B cell (primary cell): ENCODE data around the gene GPATCH8. TPM values are rescaled to one million over a fixed set of nuclear protein-coding genes. Genes with fewer than 3 reads are reported as not detected.

Experiments
- ATAC-seq: fragments of 200-7000 bp; cut with Tn5 transposase; one replicate; pipeline ENCODE4 v1.10.0; 2021; ENCODE audit warnings: low read depth, mild to moderate bottlenecking, moderate number of reproducible peaks, moderate library complexity
- CTCF ChIA-PET: fragments of 350-600 bp; sonication (Branson Sonifier 250); formaldehyde crosslinking; loops from one replicate; lab custom pipeline; 2021; ENCODE audit warnings: antibody characterized with exemption, inconsistent platforms; lab: Charles Lee
- POLR2A ChIA-PET: fragments of 350-600 bp; sonication (Branson Sonifier 250); formaldehyde crosslinking; loops from one replicate; lab custom pipeline; 2021; ENCODE audit warnings: antibody characterized with exemption; lab: Charles Lee
- DNase-seq: peaks from one replicate; pipeline ENCODE4 v3.0.0; 2013
- H2AFZ ChIP-seq: 2 replicates; pipeline ENCODE4 v1.6.1; 2012; ENCODE audit warnings: mild to moderate bottlenecking, low read depth, low read length; ENCODE audit not compliant: insufficient read depth, poor library complexity, severe bottlenecking
- H3K27ac ChIP-seq, 2 donors: 1 replicate in 1 of 2; 2 replicates in 1 of 2; pipeline ENCODE4 v1.5.1; 2012 to 2013; ENCODE audit warnings: low read length in 2 of 2, mild to moderate bottlenecking in 2 of 2, moderate library complexity in 1 of 2
- H3K27me3 ChIP-seq, 4 experiments: fragments of 200-600 bp in 1 of 4; sonication (generic) in 1 of 4; replicated peaks in 1 of 4; 1 replicate in 2 of 4; 2 replicates in 2 of 4; pipeline versions ENCODE4 v1.6.1 to v1.7.0; 2013 to 2016; ENCODE audit warnings: low read length in 3 of 4, mild to moderate bottlenecking in 2 of 4, mixed read lengths in 1 of 4, moderate library complexity in 1 of 4; ENCODE audit not compliant: insufficient read depth in 4 of 4, control insufficient read depth in 3 of 4; ENCODE audit errors: control extremely low read depth in 1 of 4
- H3K36me3 ChIP-seq, 2 experiments: replicated peaks in 1 of 2; 1 replicate in 1 of 2; 2 replicates in 1 of 2; pipeline versions ENCODE4 v1.6.1 to v1.7.1; 2013; ENCODE audit warnings: low read length in 1 of 2; ENCODE audit not compliant: insufficient read depth in 2 of 2, control insufficient read depth in 1 of 2; ENCODE audit errors: control extremely low read depth in 1 of 2, extremely low read depth in 1 of 2
- H3K4me1 ChIP-seq, 2 donors: fragments of 200-600 bp in 1 of 2; sonication (generic) in 1 of 2; 1 replicate in 1 of 2; 2 replicates in 1 of 2; pipeline versions ENCODE4 v1.5.1 to v1.6.1; 2013 to 2017; ENCODE audit warnings: low read length in 2 of 2; ENCODE audit not compliant: control insufficient read depth in 2 of 2, insufficient read depth in 2 of 2
- H3K4me2 ChIP-seq: replicated peaks from 2 replicates; pipeline ENCODE3; 2012; ENCODE audit warnings: mild to moderate bottlenecking, low read depth, low read length; ENCODE audit not compliant: poor library complexity, severe bottlenecking
- H3K4me3 ChIP-seq, 5 experiments: fragments of 200-600 bp in 1 of 5; sonication (generic) in 1 of 5; 1 replicate in 3 of 5; 2 replicates in 2 of 5; pipeline versions ENCODE4 v1.5.1 to v1.7.0; 2011 to 2016; ENCODE audit warnings: low read length in 4 of 5, mild to moderate bottlenecking in 4 of 5, low read depth in 2 of 5, control low read depth in 1 of 5, moderate library complexity in 1 of 5; ENCODE audit not compliant: insufficient read depth in 1 of 5; ENCODE audit errors: control extremely low read depth in 1 of 5, extremely low read depth in 1 of 5
- H3K79me2 ChIP-seq: fragments of 200-600 bp; sonication (generic); one replicate; pipeline ENCODE4 v1.6.0; 2016; ENCODE audit warnings: low read length; ENCODE audit not compliant: control insufficient read depth, insufficient read depth
- H3K9ac ChIP-seq: fragments of 200-600 bp; sonication (generic); 2 replicates; pipeline ENCODE4 v1.6.1; 2017; ENCODE audit warnings: mild to moderate bottlenecking, low read length, moderate library complexity
- H3K9me3 ChIP-seq, 3 donors: one replicate each; pipeline versions ENCODE4 v1.6.1 to v1.7.1; 2013; ENCODE audit warnings: low read length in 2 of 3; ENCODE audit not compliant: control insufficient read depth in 2 of 3, insufficient read depth in 1 of 3; ENCODE audit errors: control extremely low read depth in 1 of 3
- H4K20me1 ChIP-seq: 2 replicates; pipeline ENCODE4 v1.6.0; 2012; ENCODE audit warnings: mild to moderate bottlenecking, low read length; ENCODE audit not compliant: insufficient read depth, control insufficient read depth, poor library complexity, severe bottlenecking
- H3K27ac Mint-ChIP-seq: one replicate; pipeline ENCODE4 v1.8.0; 2021; ENCODE audit warnings: mixed read lengths
- H3K27me3 Mint-ChIP-seq: one replicate; pipeline ENCODE4 v1.8.0; 2021; ENCODE audit warnings: mixed read lengths
- H3K4me1 Mint-ChIP-seq: one replicate; pipeline ENCODE4 v1.8.0; 2021; ENCODE audit warnings: mixed read lengths
- H3K4me3 Mint-ChIP-seq: one replicate; pipeline ENCODE4 v1.8.0; 2021; ENCODE audit warnings: mixed read lengths
- H3K9me3 Mint-ChIP-seq: one replicate; pipeline ENCODE4 v1.8.0; 2022; ENCODE audit warnings: mixed read lengths; ENCODE audit not compliant: insufficient read depth
- CTCF ChIP-seq: fragments of 200-600 bp; IDR thresholded peaks from one replicate; pipeline ENCODE4 v1.8.0; 2022; ENCODE audit warnings: antibody characterized with exemption, mild to moderate bottlenecking
- EZH2 ChIP-seq: IDR thresholded peaks from 2 replicates; pipeline ENCODE4 v1.6.1; 2012; ENCODE audit warnings: borderline replicate concordance, low read depth, mild to moderate bottlenecking, moderate library complexity, low read length; ENCODE audit not compliant: insufficient read depth, poor library complexity, severe bottlenecking
- WGBS: methylation state at CpG from one replicate; pipeline ENCODE4 v1.1.5; 2013; ENCODE audit warnings: missing lambda C conversion rate; ENCODE audit not compliant: insufficient coverage; 5-methylcytosine and 5-hydroxymethylcytosine counted together
- intact Hi-C: fragments of 100-400 bp; cut with micrococcal nuclease; formaldehyde crosslinking; loops from one replicate; pipeline ENCODE4 v1.10.0; 2022
- polyA plus RNA-seq: library from polyadenylated mRNA; depleted of rRNA; stranded (reverse); fragments of >200 nt; gene quantifications from 2 replicates; pipeline ENCODE4 v1.2.3, GENCODE V29; 2012
- total RNA-seq, 2 donors: library from RNA; stranded (reverse); fragments of 120-200 nt in 1 of 2; gene quantifications; 1 replicate in 1 of 2; 2 replicates in 1 of 2; pipeline versions ENCODE4 v1.2.3 to v1.2.4, GENCODE V29; 2013 to 2022

The GPATCH8 gene
- total and polyA plus RNA-seq, 2 donors (not counting 1 experiment from before 2014, with no cell fraction given): 28.3 to 83.4 TPM

DNA sequence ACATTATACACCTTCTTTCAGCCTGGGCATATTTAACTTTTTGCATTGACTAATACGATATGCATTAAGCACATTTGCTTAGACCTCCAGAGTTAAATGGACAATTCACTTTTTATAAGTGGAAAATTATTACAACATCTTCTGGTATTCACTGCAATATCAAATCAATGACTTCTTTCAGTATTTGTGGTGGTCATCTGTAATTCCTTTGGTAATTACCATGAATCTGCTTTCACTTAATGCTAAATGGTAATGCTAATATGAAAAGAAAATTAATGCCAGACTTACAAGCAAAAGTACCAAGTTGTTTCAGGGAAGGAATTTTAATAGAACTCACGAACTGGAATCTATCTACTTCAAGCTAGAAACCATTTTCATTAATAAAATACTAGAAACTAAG, 6.4 kb downstream of the GPATCH8 start:
- intact Hi-C loops: no loop called here
- no peak overlapping the region for H2AFZ ChIP-seq
- no peaks in the 10 kb centered on the region for H3K9me3 Mint-ChIP-seq
- TF ChIP-seq CTCF: no peak
- TF ChIP-seq EZH2: no peak
- no peaks in the 10 kb centered on the region for H3K9me3 ChIP-seq
- no peak overlapping the region for H3K27ac Mint-ChIP-seq
- H3K4me3 Mint-ChIP-seq: no peak overlapping the region
- no peak for DNase-seq
- H4K20me1 ChIP-seq: peaks cover 79% of the 10 kb centered on the region
- H3K27me3 ChIP-seq: no peaks in the 10 kb centered on the region
- no peaks in the 10 kb centered on the region for H3K27me3 Mint-ChIP-seq
- peaks cover 98% of the 10 kb centered on the region for H3K79me2 ChIP-seq
- ChIA-PET CTCF (interaction anchor here (1.6 kb wide), 1 partner anchor 23 kb away, joined by 3 read pairs; no protein-coding TSS in a partner anchor), POLR2A (no interaction called here)
- H3K36me3 ChIP-seq: peaks cover 0 to 7% of the 10 kb centered on the region in 2 experiments
- H3K4me3 ChIP-seq: no peak overlapping the region
- H3K4me1 Mint-ChIP-seq: peaks cover 67% of the 10 kb centered on the region
- H3K27ac ChIP-seq: no peak overlapping the region
- no peak overlapping the region for H3K4me2 ChIP-seq
- H3K4me1 ChIP-seq: peaks cover 7 to 16% of the 10 kb centered on the region in 2 donors
- ATAC-seq: no peak
- no peak overlapping the region for H3K9ac ChIP-seq
- WGBS: no CpG with 5 or more reads among the region's 2 CpGs

DNA sequence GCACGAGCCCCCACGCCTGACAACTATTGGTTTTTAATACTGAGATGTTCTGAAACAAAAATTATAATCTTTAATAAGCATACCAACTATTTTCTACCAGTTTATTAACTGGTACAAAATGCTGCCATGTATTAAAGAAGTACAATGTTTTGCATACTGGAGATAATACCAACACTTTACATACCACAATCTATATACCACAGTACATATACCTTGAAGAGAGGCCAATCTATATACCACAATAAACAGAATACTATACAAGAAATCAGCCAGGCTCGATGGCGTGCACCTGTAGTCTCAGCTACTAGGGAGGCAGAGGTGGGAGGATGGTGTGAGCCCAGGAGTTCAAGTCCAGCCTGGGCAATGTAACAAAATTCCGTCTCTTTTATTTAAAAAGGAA, 9.9 kb downstream of the GPATCH8 start:
- TF ChIP-seq EZH2 (no peak), CTCF (no peak)
- WGBS: no CpG with 5 or more reads among the region's 5 CpGs
- Mint-ChIP-seq H3K9me3 (no peaks in the 10 kb centered on the region), H3K4me1 (peaks cover 57% of the 10 kb centered on the region), H3K4me3 (no peak overlapping the region), H3K27ac (no peak overlapping the region), H3K27me3 (no peaks in the 10 kb centered on the region)
- Histone ChIP-seq H3K9ac (no peak overlapping the region), H3K9me3 (no peaks in the 10 kb centered on the region), H3K79me2 (peaks cover 98% of the 10 kb centered on the region), H2AFZ (no peak overlapping the region), H3K4me2 (no peak overlapping the region), H3K27ac (no peak overlapping the region), H3K27me3 (no peaks in the 10 kb centered on the region), H3K4me1 (peaks cover 0 to 7% of the 10 kb centered on the region in 2 donors), H3K4me3 (no peak overlapping the region), H3K36me3 (peaks cover 3 to 14% of the 10 kb centered on the region in 2 experiments), H4K20me1 (peaks cover 90% of the 10 kb centered on the region)
- intact Hi-C loops: no loop called here
- ATAC-seq (no peak), DNase-seq (no peak)
- ChIA-PET POLR2A (no interaction called here), CTCF (no interaction called here)
